GM12878 (cell line): ENCODE results near the gene ITSN2. TPM values are rescaled to one million over a fixed set of nuclear protein-coding genes. Genes with fewer than 3 reads are reported as not detected.
"Not testable (repeated sequence)": the region's sequence is repeated elsewhere in the genome, so short reads cannot be mapped to it uniquely, and the experiment has no call there.

Experiments used
- ATAC-seq: fragments of 200-7000 bp; cut with Tn5 transposase; 3 replicates; pipeline ENCODE4 v1.9.1; 2020; ENCODE audit warnings: mild to moderate bottlenecking, moderate library complexity
- BruUV-seq: library from RNA; stranded (reverse); fragments of 400-500 nt; replicated peaks from 2 replicates; lab custom pipeline; 2021; lab: Mats Ljungman, UMichigan
- CTCF ChIA-PET: fragments of 300-600 bp; sonication (Branson Sonifier 250); formaldehyde crosslinking; extraction: SDS; loops from one replicate; lab custom pipeline; 2021; ENCODE audit warnings: inconsistent platforms; lab: Yijun Ruan, JAX
- POLR2A ChIA-PET: fragments of 350-600 bp; formaldehyde crosslinking; extraction: SDS; loops from one replicate; lab custom pipeline; 2021; ENCODE audit warnings: inconsistent platforms; lab: Charles Lee
- RAD21 ChIA-PET: fragments of 300-600 bp; sonication (Branson Sonifier 250); formaldehyde crosslinking; loops from one replicate; lab custom pipeline; 2023; ENCODE audit warnings: antibody characterized with exemption; ENCODE audit not compliant: unreplicated experiment; lab: Charles Lee
- SMC1A ChIA-PET: fragments of 300-600 bp; sonication (Branson Sonifier 250); formaldehyde crosslinking; loops from one replicate; lab custom pipeline; 2023; ENCODE audit not compliant: unreplicated experiment, uncharacterized antibody; lab: Charles Lee
- DNase-seq: peaks from one replicate; pipeline ENCODE4 v3.0.0-alpha.2; 2011; ENCODE audit warnings: low read depth, low spot score
- FAIRE-seq: peaks from 3 replicates; lab custom pipeline; 2011; peaks lifted over from hg19 to GRCh38; lab: Jason Lieb, UNC
- H2AFZ ChIP-seq: 2 replicates; pipeline ENCODE4 v1.6.0; 2011; ENCODE audit warnings: low read depth, low read length, control low read depth; ENCODE audit not compliant: control insufficient read depth
- H3K27ac ChIP-seq: 2 replicates; pipeline ENCODE4 v1.5.1; 2011; ENCODE audit warnings: control low read depth; ENCODE audit not compliant: control insufficient read depth, insufficient read depth
- H3K27me3 ChIP-seq, 2 experiments: replicated peaks in 1 of 2; 2 replicates each; pipeline versions ENCODE4 v1.6.0 to v1.6.1; 2011; ENCODE audit warnings: low read length in 1 of 2; ENCODE audit not compliant: control insufficient read depth in 2 of 2, insufficient read depth in 2 of 2
- H3K36me3 ChIP-seq, 2 experiments: 2 replicates each; pipeline ENCODE4 v1.5.1; 2011; ENCODE audit warnings: low read length in 1 of 2; ENCODE audit not compliant: control insufficient read depth in 2 of 2, insufficient read depth in 2 of 2
- H3K4me1 ChIP-seq: 2 replicates; pipeline ENCODE4 v1.6.1; 2011; ENCODE audit warnings: mild to moderate bottlenecking, low read length, moderate library complexity, mixed read lengths; ENCODE audit not compliant: control insufficient read depth, insufficient read depth
- H3K4me2 ChIP-seq: 2 replicates; pipeline ENCODE4 v1.6.0; 2011; ENCODE audit warnings: control low read depth; ENCODE audit not compliant: control insufficient read depth, insufficient read depth
- H3K4me3 ChIP-seq: fragments of 200-600 bp; sonication (generic); 2 replicates; pipeline ENCODE4 v1.5.1; 2016
- H3K79me2 ChIP-seq: 2 replicates; pipeline ENCODE4 v1.6.0; 2011; ENCODE audit warnings: low read length; ENCODE audit not compliant: control insufficient read depth, insufficient read depth
- H3K9ac ChIP-seq: 2 replicates; pipeline ENCODE4 v1.8.0; 2011; ENCODE audit warnings: low read length, control low read depth, mixed read lengths; ENCODE audit not compliant: control insufficient read depth, insufficient read depth
- H3K9me3 ChIP-seq: replicated peaks from 3 replicates; pipeline ENCODE4 v1.5.1; 2011; ENCODE audit warnings: mild to moderate bottlenecking, low read length; ENCODE audit not compliant: control insufficient read depth, insufficient read depth
- H4K20me1 ChIP-seq: 2 replicates; pipeline ENCODE4 v1.6.0; 2011; ENCODE audit not compliant: control insufficient read depth, insufficient read depth
- BMI1 ChIP-seq: fragments of 450-650 bp; IDR thresholded peaks from 2 replicates; pipeline ENCODE4 v1.6.1; 2016; ENCODE audit warnings: mild to moderate bottlenecking, moderate library complexity, borderline replicate concordance
- E4F1 ChIP-seq: fragments of 450-650 bp; IDR thresholded peaks from 2 replicates; pipeline ENCODE4 v1.6.1; 2018; ENCODE audit warnings: borderline replicate concordance, mild to moderate bottlenecking; ENCODE audit not compliant: partially characterized antibody
- ETV6 ChIP-seq, 2 experiments: fragments of 450-650 bp in 1 of 2; IDR thresholded peaks in 1 of 2; conservative IDR thresholded peaks in 1 of 2; 2 replicates each; pipeline ENCODE4 v1.6.1; 2014; ENCODE audit warnings: antibody characterized with exemption in 1 of 2, borderline replicate concordance in 1 of 2, low read depth in 1 of 2, mild to moderate bottlenecking in 1 of 2, moderate library complexity in 1 of 2
- IKZF1 ChIP-seq: fragments of 450-650 bp; conservative IDR thresholded peaks from 2 replicates; pipeline ENCODE4 v1.6.1; 2017; ENCODE audit warnings: antibody characterized with exemption, mild to moderate bottlenecking
- IKZF2 ChIP-seq, 2 experiments: fragments of 450-650 bp; IDR thresholded peaks; 2 replicates each; pipeline ENCODE4 v1.6.1; 2017; ENCODE audit warnings: mild to moderate bottlenecking in 2 of 2, moderate library complexity in 2 of 2
- MLLT1 ChIP-seq: fragments of 450-650 bp; IDR thresholded peaks from 2 replicates; pipeline ENCODE4 v1.6.1; 2016; ENCODE audit warnings: mild to moderate bottlenecking
- MTA2 ChIP-seq: fragments of 450-650 bp; IDR thresholded peaks from 2 replicates; pipeline ENCODE4 v1.6.1; 2016; ENCODE audit warnings: low read depth, mild to moderate bottlenecking, moderate library complexity
- RAD51 ChIP-seq: fragments of 450-650 bp; IDR thresholded peaks from 2 replicates; pipeline ENCODE4 v1.6.1; 2016; ENCODE audit warnings: moderate library complexity, mild to moderate bottlenecking, inconsistent platforms
- RCOR1 ChIP-seq: conservative IDR thresholded peaks from 2 replicates; pipeline ENCODE4 v1.6.1; 2012; ENCODE audit warnings: low read depth, low read length, improper control_type of control experiment
- SPI1 ChIP-seq: IDR thresholded peaks from 2 replicates; pipeline ENCODE4 v1.6.1; 2011; ENCODE audit warnings: low read depth, mild to moderate bottlenecking, low read length, moderate library complexity, borderline replicate concordance; ENCODE audit not compliant: insufficient read depth
- TCF7 ChIP-seq: IDR thresholded peaks from 2 replicates; pipeline ENCODE4 v1.6.1; 2014; ENCODE audit warnings: antibody characterized with exemption, borderline replicate concordance
- WGBS: methylation state at CpG from one replicate; pipeline ENCODE4 v1.1.6; 2016; ENCODE audit warnings: low lambda C conversion rate; ENCODE audit not compliant: insufficient replicate concordance, insufficient coverage; ENCODE audit errors: missing lambda C conversion rate; 5-methylcytosine and 5-hydroxymethylcytosine counted together
- in situ Hi-C: fragments of 300-500 bp; cut with MboI; formaldehyde crosslinking; loops from 9 replicates; pipeline ENCODE4 v1.14.3; 2018; ENCODE audit warnings: mixed read lengths
- intact Hi-C: fragments of 100-400 bp; cut with micrococcal nuclease; formaldehyde crosslinking; loops from one replicate; pipeline ENCODE4 v1.14.2; 2022; ENCODE audit not compliant: unreplicated experiment
- polyA plus RNA-seq, 11 experiments: library from polyadenylated mRNA; depleted of rRNA in 4 of 11; unstranded in 6 of 11; stranded (reverse) in 5 of 11; fragments of >200 nt; fragmentation: Nextera tagmentation in 4 of 11; fragmentation: Illumina TruSeq in 1 of 11; extraction: Ambion mirVana in 4 of 11; extraction: Trizol in 1 of 11; gene quantifications; 1 replicate in 1 of 11; 2 replicates in 10 of 11; pipeline versions ENCODE4 v1.2.1 to v1.2.3, GENCODE V29; 2011 to 2016; ENCODE audit warnings: inconsistent platforms in 2 of 11, missing spikeins in 2 of 11, low read depth in 1 of 11
- total RNA-seq, 4 experiments: library from RNA; depleted of rRNA in 3 of 4; stranded (reverse); fragments of >200 nt in 3 of 4; fragmentation: Illumina TruSeq in 1 of 4; extraction: Trizol in 1 of 4; gene quantifications; 2 replicates each; pipeline versions ENCODE4 v1.2.1 to v1.2.3, GENCODE V29; 2013 to 2021

ITSN2 gene
- total and polyA plus RNA-seq, 10 of the 15 experiments (the other 5 are each of a cell fraction or from before 2014, with no cell fraction given), result 20.5 to 80.0 (median 54.7) TPM

- H3K9ac ChIP-seq, CTCF ChIA-PET, POLR2A ChIA-PET, SMC1A ChIA-PET, H4K20me1 ChIP-seq, BruUV-seq, intact Hi-C loops, ATAC-seq, RAD21 ChIA-PET, FAIRE-seq, H3K36me3 ChIP-seq, H3K9me3 ChIP-seq, H3K27ac ChIP-seq, H3K27me3 ChIP-seq, H2AFZ ChIP-seq, DNase-seq: not testable (repeated sequence)
- H3K4me3 ChIP-seq, result peak overlapping the region; percentile 74
- peak overlapping the region; percentile 54; the same call in 1 of the 2 replicates for H3K4me2 ChIP-seq
- 83% methylated on average over 4 of the region's 4 CpGs for WGBS
- H3K4me1 ChIP-seq, result peaks cover 13% of the 10 kb centered on the region
- H3K79me2 ChIP-seq, result peaks cover 82% of the 10 kb centered on the region
- in situ Hi-C loops, result loop anchor here (25.0 kb wide), 1 partner anchor 970 kb away; the partner anchor contains the start of gene KLHL29
These were observed 3.2 kb downstream of the ITSN2 start for GRCh38 chr2:24357115-24357514.

GRCh38 chr2:24354957-24355356, 5.4 kb downstream of the ITSN2 start:
- no peak for FAIRE-seq
- POLR2A ChIA-PET, result interaction anchor here (1.0 to 1.2 kb wide), 2 partner anchors 25 to 38 kb away, joined by 4 read pairs; no protein-coding TSS in a partner anchor
- H3K4me3 ChIP-seq, result peak overlapping the region; percentile 34; the same call in 1 of the 2 replicates
- TF ChIP-seq SPI1, result peak; percentile 94
- TF ChIP-seq MTA2, result 0 out of 2 replicates have a peak, but pooled peaks have one; percentile 12
- peak; percentile 64 for TF ChIP-seq IKZF1
- peak in 1 of 2 experiments; percentile 85; a peak in 2 of 4 replicates for TF ChIP-seq ETV6 (conservative IDR thresholded peaks at IDR 0.05 in 1 of 2, IDR thresholded peaks at IDR 0.05 in 1 of 2; ENCODE audit: borderline replicate concordance in 1 of 2, low read depth in 1 of 2)
- TF ChIP-seq MLLT1, result peak; percentile 64
- no peak for TF ChIP-seq E4F1
- peak; percentile 23; the same call in 1 of the 2 replicates for TF ChIP-seq BMI1
- TF ChIP-seq RCOR1, result no peak
- TF ChIP-seq IKZF2 (IDR thresholded peaks at IDR 0.05), result peak; percentile 64 to 70; a peak in 3 of 4 replicates
- TF ChIP-seq TCF7, result no peak
- 0 out of 2 replicates have a peak, but pooled peaks have one; percentile 19 for TF ChIP-seq RAD51

More at GRCh38 chr2:24354957-24355356, 5.4 kb downstream of the ITSN2 start:
- Histone ChIP-seq H3K4me2 (peak overlapping the region; percentile 72), H3K4me1 (peaks cover 20% of the 10 kb centered on the region), H2AFZ (no peak overlapping the region), H3K9ac (no peak overlapping the region), H3K27me3 (no peaks in the 10 kb centered on the region), H4K20me1 (no peaks in the 10 kb centered on the region), H3K9me3 (no peaks in the 10 kb centered on the region), H3K36me3 (no peaks in the 10 kb centered on the region), H3K27ac (peak overlapping the region; percentile 58), H3K79me2 (peaks cover 96% of the 10 kb centered on the region)
- BruUV-seq, result TSS peak; percentile 5
- ChIA-PET SMC1A (interaction anchor here (0.5 to 3.1 kb wide), 8 partner anchors 8 to 48 kb away, joined by 3 to 30 read pairs (median 4); no protein-coding TSS in a partner anchor), RAD21 (interaction anchor here (0.7 to 2.3 kb wide), 9 partner anchors 10 to 429 kb away, joined by 3 to 10 read pairs (median 5); no protein-coding TSS in a partner anchor), CTCF (interaction anchor here (5.2 kb wide), 1 partner anchor 13 kb away, joined by 44 read pairs; no protein-coding TSS in a partner anchor)
- WGBS, result 61% methylated on average over 1 of the region's 1 CpG
- ATAC-seq (peak; percentile 43), DNase-seq (no peak)
- in situ Hi-C loops, result loop anchor here (25.0 kb wide), 1 partner anchor 968 kb away; the partner anchor contains the start of gene KLHL29
- intact Hi-C loops, result loop anchor here (2.0 kb wide), 1 partner anchor 40 kb away; no protein-coding TSS in a partner anchor
